Measurements from ENCODE around the gene UNC93B1. TPM values are rescaled to one million over a fixed set of nuclear protein-coding genes. Genes with fewer than 3 reads are reported as not detected.

Gene UNC93B1
- total and polyA plus RNA-seq, 7 experiments from 2014 or later: 4.3 to 76.3 (median 12.7) TPM

Small RNAs within 50 kb of the gene (microRNA-seq; reads per million reads assigned to microRNA genes)
- gene MIR4691 (ENCODE audit: borderline microRNAs expressed): not detected
- gene MIR6753 (ENCODE audit: borderline microRNAs expressed): not detected
- gene MIR7113 (ENCODE audit: borderline microRNAs expressed): not detected

Other genes starting within 250 kb of the UNC93B1 start
- 10 to 100 TPM in 1 of 5 experiments, 1 to 10 TPM in 1, under 1 TPM in 2, not detected in 1; 0.57 to 29.5 (median 1.9) TPM for gene ALDH3B1, start 6.2 kb upstream of the UNC93B1 start, total RNA-seq
- under 1 TPM in 1 of 2 donors, not detected in 1; 0.05 TPM for gene ALDH3B1, start 6.2 kb upstream of the UNC93B1 start, polyA plus RNA-seq
- gene NDUFS8, start 26.6 kb upstream of the UNC93B1 start, total RNA-seq: 100 to 1,000 TPM in 1 of 5 experiments, 10 to 100 TPM in 4; 67.1 to 126 (median 80.1) TPM
- gene NDUFS8, start 26.6 kb upstream of the UNC93B1 start, polyA plus RNA-seq: 100 to 1,000 TPM; 172 to 197 TPM
- gene TCIRG1, start 34.9 kb upstream of the UNC93B1 start, total RNA-seq: 100 to 1,000 TPM; 164 to 381 (median 194) TPM
- gene TCIRG1, start 34.9 kb upstream of the UNC93B1 start, polyA plus RNA-seq: 10 to 100 TPM; 27.3 to 39.0 TPM
- gene CHKA, start 117.3 kb upstream of the UNC93B1 start, total RNA-seq: 10 to 100 TPM in 2 of 5 experiments, 1 to 10 TPM in 3; 6.0 to 31.3 (median 7.3) TPM
- 1 to 10 TPM; 1.4 to 4.4 TPM for gene CHKA, start 117.3 kb upstream of the UNC93B1 start, polyA plus RNA-seq
- gene KMT5B, start 209.2 kb upstream of the UNC93B1 start, total RNA-seq: 10 to 100 TPM; 32.7 to 68.2 (median 43.8) TPM
- 10 to 100 TPM; 42.2 to 58.6 TPM for gene KMT5B, start 209.2 kb upstream of the UNC93B1 start, polyA plus RNA-seq